Osteoblast (primary cell): ENCODE results near the gene CGNL1. TPM values are rescaled to one million over a fixed set of nuclear protein-coding genes. Genes with fewer than 3 reads are reported as not detected.

ENCODE experiments used
- DNase-seq: peaks from one replicate; pipeline ENCODE4 v3.0.0; 2011; ENCODE audit warnings: low spot score, mixed read lengths; ENCODE audit not compliant: insufficient read length; ENCODE audit errors: missing footprints
- H2AFZ ChIP-seq: 2 replicates; pipeline ENCODE4 v1.6.0; 2011; ENCODE audit warnings: mild to moderate bottlenecking, low read length
- H3K27ac ChIP-seq: 2 replicates; pipeline ENCODE4 v1.5.1; 2011; ENCODE audit warnings: mild to moderate bottlenecking, low read depth, low read length, moderate library complexity
- H3K27me3 ChIP-seq: 2 replicates; pipeline ENCODE4 v1.6.0; 2012; ENCODE audit warnings: mild to moderate bottlenecking, control low read depth, inconsistent platforms, low read length, moderate library complexity; ENCODE audit not compliant: insufficient read depth
- H3K36me3 ChIP-seq: 2 replicates; pipeline ENCODE4 v1.5.1; 2011; ENCODE audit warnings: mild to moderate bottlenecking, low read length, control low read depth, moderate library complexity; ENCODE audit not compliant: insufficient read depth
- H3K4me1 ChIP-seq: 2 replicates; pipeline ENCODE4 v1.5.1; 2011; ENCODE audit warnings: mild to moderate bottlenecking, low read length, control low read depth, moderate library complexity; ENCODE audit not compliant: insufficient read depth
- H3K4me2 ChIP-seq: 2 replicates; pipeline ENCODE4 v1.6.0; 2011; ENCODE audit warnings: mild to moderate bottlenecking, low read length; ENCODE audit not compliant: insufficient read depth
- H3K4me3 ChIP-seq: fragments of 200-600 bp; sonication (generic); 3 replicates; pipeline ENCODE4 v1.5.1; 2012; ENCODE audit warnings: mild to moderate bottlenecking, low read length, inconsistent platforms; ENCODE audit not compliant: insufficient read depth
- H3K79me2 ChIP-seq: 2 replicates; pipeline ENCODE4 v1.6.0; 2012; ENCODE audit warnings: mild to moderate bottlenecking, low read length, control low read depth, inconsistent platforms; ENCODE audit not compliant: insufficient read depth
- H3K9me3 ChIP-seq: 2 replicates; pipeline ENCODE4 v1.5.1; 2011; ENCODE audit warnings: low read depth, low read length, control low read depth
- H4K20me1 ChIP-seq: 2 replicates; pipeline ENCODE4 v1.6.0; 2012; ENCODE audit warnings: mild to moderate bottlenecking, low read length, control low read depth; ENCODE audit not compliant: insufficient read depth
- CTCF ChIP-seq: IDR thresholded peaks from 2 replicates; pipeline ENCODE4 v1.5.1; 2011; ENCODE audit warnings: mild to moderate bottlenecking, low read depth, low read length, moderate library complexity; ENCODE audit errors: extremely low read depth
- total RNA-seq: library from RNA; depleted of rRNA; stranded (reverse); fragments of >200 nt; gene quantifications from 2 replicates; pipeline ENCODE4 v1.2.3, GENCODE V29; 2012

Gene CGNL1
- total RNA-seq = 1.1 and 1.5 TPM in 2 replicates

- H3K4me1 ChIP-seq = peaks cover 6% of the 10 kb centered on the region
- TF ChIP-seq CTCF = no peak
- H2AFZ ChIP-seq = peak within 1 kb of the TSS; percentile 51
- no peak within 1 kb of the TSS for H3K27ac ChIP-seq
- no peaks in the 10 kb centered on the region for H3K79me2 ChIP-seq
- no peaks in the 10 kb centered on the region for H3K36me3 ChIP-seq
- peak within 1 kb of the TSS; percentile 65 for H3K4me3 ChIP-seq
- no peaks in the 10 kb centered on the region for H3K9me3 ChIP-seq
- H4K20me1 ChIP-seq = no peaks in the 10 kb centered on the region
- H3K27me3 ChIP-seq = peaks cover 68% of the 10 kb centered on the region
- DNase-seq = peak; percentile 95
- H3K4me2 ChIP-seq = peak within 1 kb of the TSS; percentile 86
These were observed at the start of gene CGNL1 for GRCh38 chr15:57375827-57376695. CGNL1 (plus strand) TSS chr15:57376505; CDS start chr15:57438000, 61,495 bp downstream.

GRCh38 chr15:57327985-57328471 is 48.3 kb upstream of the CGNL1 start:
- Histone ChIP-seq H3K4me2 (peak overlapping the region; percentile 65), H3K36me3 (no peaks in the 10 kb centered on the region), H2AFZ (no peak overlapping the region), H3K9me3 (no peaks in the 10 kb centered on the region), H3K27me3 (no peaks in the 10 kb centered on the region), H3K4me1 (peaks cover 25% of the 10 kb centered on the region), H3K4me3 (no peak overlapping the region), H4K20me1 (no peaks in the 10 kb centered on the region), H3K27ac (peak overlapping the region; percentile 96), H3K79me2 (no peaks in the 10 kb centered on the region)
- no peak for TF ChIP-seq CTCF
- DNase-seq = peak; percentile 91

GRCh38 chr15:57328479-57328878 is 47.8 kb upstream of the CGNL1 start:
- no peak for TF ChIP-seq CTCF

GRCh38 chr15:57328897-57329296 is 47.4 kb upstream of the CGNL1 start:
- Histone ChIP-seq H3K9me3 (no peaks in the 10 kb centered on the region), H3K4me3 (no peak overlapping the region), H3K79me2 (no peaks in the 10 kb centered on the region), H3K4me2 (no peak overlapping the region), H3K27me3 (no peaks in the 10 kb centered on the region), H3K27ac (peak overlapping the region; percentile 96), H4K20me1 (no peaks in the 10 kb centered on the region), H3K4me1 (peaks cover 21% of the 10 kb centered on the region), H3K36me3 (no peaks in the 10 kb centered on the region), H2AFZ (no peak overlapping the region)
- TF ChIP-seq CTCF = no peak
- no peak for DNase-seq

More at GRCh38 chr15:57328479-57328878, 47.8 kb upstream of the CGNL1 start:
- Histone ChIP-seq H3K4me1 (peaks cover 25% of the 10 kb centered on the region), H3K4me3 (no peak overlapping the region), H4K20me1 (no peaks in the 10 kb centered on the region), H3K79me2 (no peaks in the 10 kb centered on the region), H3K9me3 (no peaks in the 10 kb centered on the region), H3K4me2 (peak overlapping the region; percentile 65), H3K36me3 (no peaks in the 10 kb centered on the region), H3K27ac (peak overlapping the region; percentile 96), H3K27me3 (no peaks in the 10 kb centered on the region), H2AFZ (no peak overlapping the region)
- DNase-seq = no peak
